Rectal smooth muscle tissue (tissue), 1 donor: Measurements from ENCODE around the gene TAS2R19.
"Not testable (repeated sequence)": the region's sequence is repeated elsewhere in the genome, so short reads cannot be mapped to it uniquely, and the experiment has no call there.

Experiments
- H3K27ac ChIP-seq: one replicate; pipeline ENCODE4 v1.7.0; 2013; ENCODE audit warnings: low read depth, low read length, inconsistent platforms
- H3K27me3 ChIP-seq: one replicate; pipeline ENCODE4 v1.7.0; 2013; ENCODE audit warnings: low read length; ENCODE audit not compliant: control insufficient read depth, insufficient read depth
- H3K36me3 ChIP-seq: one replicate; pipeline ENCODE4 v1.7.0; 2013; ENCODE audit warnings: low read length; ENCODE audit not compliant: control insufficient read depth, insufficient read depth
- H3K4me1 ChIP-seq: one replicate; pipeline ENCODE4 v1.7.0; 2013; ENCODE audit warnings: low read length; ENCODE audit not compliant: control insufficient read depth, insufficient read depth
- H3K4me3 ChIP-seq: one replicate; pipeline ENCODE4 v1.7.0; 2013; ENCODE audit warnings: low read length
- H3K9ac ChIP-seq: one replicate; pipeline ENCODE4 v1.7.0; 2013; ENCODE audit warnings: low read length

Gene TAS2R19

GRCh38 chr12:11033959-11034358, 11.5 kb upstream of the TAS2R19 start:
- not testable (repeated sequence) for H3K4me1 ChIP-seq, H3K27ac ChIP-seq, H3K9ac ChIP-seq, H3K4me3 ChIP-seq, H3K27me3 ChIP-seq, H3K36me3 ChIP-seq

DNA sequence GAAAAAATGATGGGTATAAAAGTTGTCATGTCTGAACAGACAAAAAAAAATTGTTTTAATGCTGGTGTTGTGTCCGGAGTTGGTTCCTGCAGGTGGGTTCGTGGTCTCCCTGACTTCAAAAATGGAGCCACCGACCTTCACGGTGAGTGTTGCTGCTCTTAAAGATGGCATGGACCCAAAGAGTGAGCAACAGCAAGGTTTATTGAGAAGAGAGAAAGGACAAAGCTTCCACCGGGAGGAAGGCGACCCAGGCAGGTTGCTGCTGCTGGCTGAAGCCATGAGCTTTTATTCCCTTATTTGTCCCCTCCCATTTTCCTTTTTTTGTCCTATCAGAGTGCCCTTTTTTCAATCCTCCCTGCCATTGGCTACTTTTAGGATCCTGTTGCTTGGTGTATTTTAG, 8.9 kb upstream of the TAS2R19 start, which contains the start of gene TAS2R31:
TAS2R31 (minus strand) TSS at position 101 of the 400 bp plus-strand sequence; CDS start at position 29, 72 bp downstream.
- H3K27me3 ChIP-seq: no peaks in the 10 kb centered on the region
- H3K4me3 ChIP-seq: no peak within 1 kb of the TSS
- no peak within 1 kb of the TSS for H3K27ac ChIP-seq
- H3K4me1 ChIP-seq: no peaks in the 10 kb centered on the region
- H3K36me3 ChIP-seq: no peaks in the 10 kb centered on the region
- H3K9ac ChIP-seq: no peak within 1 kb of the TSS

- Histone ChIP-seq H3K4me1 (no peaks in the 10 kb centered on the region), H3K27me3 (no peaks in the 10 kb centered on the region), H3K9ac (no peak overlapping the region), H3K4me3 (no peak overlapping the region), H3K36me3 (no peaks in the 10 kb centered on the region), H3K27ac (no peak overlapping the region)
These were observed 3.7 kb upstream of the TAS2R19 start for GRCh38 chr12:11026118-11026517.

DNA sequence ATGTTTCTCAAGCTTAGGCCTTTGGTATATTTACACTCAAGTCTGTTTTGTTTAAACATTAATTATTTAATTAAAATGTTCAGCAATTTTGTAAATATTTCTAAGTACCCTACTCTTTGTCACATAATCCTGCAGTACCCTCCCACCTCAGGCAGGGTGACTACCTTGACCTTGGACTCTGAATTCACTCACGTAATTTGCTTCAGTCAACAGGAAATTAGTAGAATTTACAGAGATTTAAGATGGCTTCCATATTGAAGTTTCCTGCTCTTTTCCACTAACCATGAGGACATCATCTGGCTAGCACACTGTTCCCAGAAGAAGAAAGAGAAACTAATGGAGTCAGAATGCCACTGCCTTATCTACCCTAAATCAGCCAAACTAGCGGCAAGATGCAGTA, 967 bp upstream of the TAS2R19 start:
- no peaks in the 10 kb centered on the region for H3K4me1 ChIP-seq

GRCh38 chr12:11016937-11017336, 5.5 kb downstream of the TAS2R19 start:
- Histone ChIP-seq H3K27me3 (no peaks in the 10 kb centered on the region), H3K9ac (no peak overlapping the region), H3K4me3 (no peak overlapping the region), H3K27ac (no peak overlapping the region), H3K36me3 (no peaks in the 10 kb centered on the region), H3K4me1 (no peaks in the 10 kb centered on the region)

More for the DNA sequence above, 967 bp upstream of the TAS2R19 start:
- Histone ChIP-seq H3K27me3 (no peaks in the 10 kb centered on the region), H3K9ac (no peak overlapping the region), H3K27ac (no peak overlapping the region), H3K4me3 (no peak overlapping the region), H3K36me3 (no peaks in the 10 kb centered on the region)

DNA sequence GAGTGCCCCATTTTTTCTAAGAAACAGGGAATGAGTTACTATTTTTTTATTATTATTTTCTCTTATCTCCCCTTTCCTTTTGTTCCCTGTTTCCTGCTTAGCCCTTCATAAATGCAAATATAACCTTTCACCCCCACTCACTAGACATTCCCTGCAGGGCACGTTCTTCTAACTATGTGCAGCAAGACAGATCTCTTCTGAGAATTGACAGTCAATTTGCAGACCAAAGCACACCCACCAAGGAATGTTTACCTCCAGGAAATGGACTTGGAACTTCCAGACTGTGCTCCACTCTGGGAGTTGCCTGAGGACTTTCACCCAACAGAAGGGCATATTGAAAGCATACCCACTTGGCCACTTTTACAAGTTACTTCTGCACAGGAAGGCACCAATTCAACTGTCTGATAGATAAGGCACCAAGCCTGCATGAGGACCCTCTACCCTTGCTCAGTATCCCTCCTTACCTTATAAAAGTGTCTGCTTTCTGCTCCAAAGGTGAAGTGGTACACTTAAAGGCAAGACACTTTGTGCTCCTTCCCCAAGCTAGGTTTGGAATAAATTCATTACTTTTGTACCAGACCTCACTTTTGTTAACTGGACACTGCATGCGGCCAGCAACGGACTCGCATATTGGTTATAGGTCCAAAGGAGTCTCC, 6.5 kb downstream of the TAS2R19 start:
- H3K4me1 ChIP-seq: no peaks in the 10 kb centered on the region
- no peak overlapping the region for H3K27ac ChIP-seq
- no peak overlapping the region for H3K4me3 ChIP-seq
- H3K36me3 ChIP-seq: no peaks in the 10 kb centered on the region
- no peak overlapping the region for H3K9ac ChIP-seq
- no peaks in the 10 kb centered on the region for H3K27me3 ChIP-seq

GRCh38 chr12:11014234-11014633, 8.2 kb downstream of the TAS2R19 start:
- Histone ChIP-seq H3K9ac (no peak overlapping the region), H3K36me3 (no peaks in the 10 kb centered on the region), H3K27me3 (no peaks in the 10 kb centered on the region), H3K27ac (no peak overlapping the region), H3K4me1 (no peaks in the 10 kb centered on the region), H3K4me3 (no peak overlapping the region)

GRCh38 chr12:11007608-11008007, 14.8 kb downstream of the TAS2R19 start:
- Histone ChIP-seq H3K36me3 (no peaks in the 10 kb centered on the region), H3K4me1 (no peaks in the 10 kb centered on the region), H3K9ac (no peak overlapping the region), H3K27me3 (no peaks in the 10 kb centered on the region), H3K4me3 (no peak overlapping the region), H3K27ac (no peak overlapping the region)

DNA sequence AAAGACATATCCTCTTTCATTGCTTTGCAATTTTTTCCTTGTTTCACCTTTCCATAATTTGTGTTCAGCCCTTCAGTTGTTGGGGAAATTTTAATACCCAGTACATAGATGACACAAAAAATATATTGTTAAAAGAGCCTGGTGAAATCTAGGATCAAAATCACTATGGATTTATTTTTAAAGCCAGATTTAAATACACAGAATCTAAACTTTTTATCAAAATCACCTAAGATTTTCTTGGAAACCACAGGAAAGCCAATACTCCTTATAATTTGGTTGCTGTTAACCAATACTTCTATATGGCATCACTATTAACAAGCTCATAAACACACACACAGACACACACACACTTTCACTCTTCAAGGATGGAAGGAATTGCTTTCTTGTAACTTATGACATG, 24.2 kb downstream of the TAS2R19 start, which contains the start of gene TAS2R20:
TAS2R20 (minus strand) TSS at position 101 of the 400 bp plus-strand sequence. CDS start 429 bp downstream, outside the sequence.
- H3K27ac ChIP-seq: no peak within 1 kb of the TSS
- H3K36me3 ChIP-seq: no peaks in the 10 kb centered on the region

GRCh38 chr12:10994307-10994706, 28.1 kb downstream of the TAS2R19 start:
- no peak overlapping the region for H3K27ac ChIP-seq
- no peak overlapping the region for H3K9ac ChIP-seq
- no peaks in the 10 kb centered on the region for H3K36me3 ChIP-seq
- H3K4me3 ChIP-seq: no peak overlapping the region
- no peaks in the 10 kb centered on the region for H3K4me1 ChIP-seq
- no peaks in the 10 kb centered on the region for H3K27me3 ChIP-seq

More for the DNA sequence above, 24.2 kb downstream of the TAS2R19 start, which contains the start of gene TAS2R20:
- Histone ChIP-seq H3K4me3 (no peak within 1 kb of the TSS), H3K27me3 (no peaks in the 10 kb centered on the region), H3K9ac (no peak within 1 kb of the TSS), H3K4me1 (no peaks in the 10 kb centered on the region)

DNA sequence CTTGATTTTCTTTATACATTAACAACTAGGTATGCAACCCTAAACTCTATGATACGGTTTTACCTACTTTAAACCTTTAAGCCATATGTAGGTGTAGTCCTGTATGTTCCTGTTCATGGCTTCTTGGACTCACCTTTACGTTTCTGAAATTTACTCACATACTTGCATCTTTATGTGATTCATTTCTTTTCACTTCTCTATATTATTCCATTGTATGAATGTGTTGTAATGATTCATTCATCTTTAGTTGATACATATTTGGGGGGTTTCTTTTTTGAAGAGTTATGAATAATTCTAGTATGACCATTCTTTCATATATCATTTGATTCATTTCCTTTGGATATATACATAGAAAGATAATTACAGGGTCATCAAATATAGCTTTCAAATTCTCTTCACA, 33.3 kb downstream of the TAS2R19 start:
- H3K9ac ChIP-seq: no peak overlapping the region
- H3K36me3 ChIP-seq: no peaks in the 10 kb centered on the region
- H3K27me3 ChIP-seq: no peaks in the 10 kb centered on the region
- no peaks in the 10 kb centered on the region for H3K4me1 ChIP-seq
- no peak overlapping the region for H3K27ac ChIP-seq
- H3K4me3 ChIP-seq: no peak overlapping the region

DNA sequence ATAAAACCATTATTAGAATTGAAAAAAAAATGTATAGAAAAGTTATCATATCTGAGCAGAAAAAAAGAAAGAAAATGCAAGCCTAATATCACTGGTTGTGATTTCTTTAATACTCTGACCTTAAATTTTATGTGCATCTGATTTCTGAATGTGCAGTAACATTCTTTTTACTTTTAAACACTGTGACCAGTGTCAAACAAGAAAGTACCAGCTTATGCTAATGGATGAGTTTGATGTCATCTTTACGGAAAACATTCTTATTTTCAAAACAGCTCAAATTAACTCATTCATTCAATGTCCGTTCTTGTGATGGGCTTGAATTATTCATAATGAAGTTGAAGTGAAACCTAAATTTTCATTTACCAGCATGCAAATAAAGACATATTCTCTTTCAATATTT, 35.6 kb downstream of the TAS2R19 start, which contains the start of gene TAS2R50:
TAS2R50 (minus strand) TSS at position 101 of the 400 bp plus-strand sequence; CDS start at position 49, 52 bp downstream.
- Histone ChIP-seq H3K9ac (no peak within 1 kb of the TSS), H3K4me1 (no peaks in the 10 kb centered on the region), H3K36me3 (no peaks in the 10 kb centered on the region), H3K4me3 (no peak within 1 kb of the TSS), H3K27me3 (no peaks in the 10 kb centered on the region), H3K27ac (no peak within 1 kb of the TSS)

DNA sequence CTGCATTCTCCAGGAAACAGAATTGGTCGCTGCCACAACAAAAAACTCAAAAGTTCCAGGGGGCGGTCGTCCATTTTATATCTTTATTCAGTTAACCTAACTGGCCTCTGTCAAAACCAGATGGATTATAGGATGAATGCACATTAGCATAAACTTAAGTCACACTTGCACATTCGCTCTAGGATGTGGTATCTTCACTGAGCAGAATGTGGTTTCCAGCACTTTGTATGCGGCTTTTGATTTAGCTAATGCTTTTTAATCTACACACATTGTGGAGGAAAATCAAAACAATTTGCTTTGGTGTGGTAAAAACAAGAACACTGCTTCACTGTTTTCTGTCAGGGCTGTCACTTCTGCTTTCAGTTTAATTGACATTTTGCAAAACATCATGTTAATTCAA, 40.2 kb downstream of the TAS2R19 start:
- no peaks in the 10 kb centered on the region for H3K27me3 ChIP-seq
- H3K36me3 ChIP-seq: no peaks in the 10 kb centered on the region
- no peaks in the 10 kb centered on the region for H3K4me1 ChIP-seq
- H3K27ac ChIP-seq: no peak overlapping the region
- H3K9ac ChIP-seq: no peak overlapping the region
- no peak overlapping the region for H3K4me3 ChIP-seq
